Right atrium auricular region (tissue), 2 donors: Measurements from ENCODE around the gene CNOT11. TPM values are rescaled to one million over a fixed set of nuclear protein-coding genes. Genes with fewer than 3 reads are reported as not detected.
A peak's percentile ranks its signal among the peaks of the same experiment; 100 is the strongest.
"Not testable (repeated sequence)": the region's sequence is repeated elsewhere in the genome, so short reads cannot be mapped to it uniquely, and the experiment has no call there.

ENCODE experiments used
- DNase-seq: peaks from one replicate; pipeline ENCODE4 v3.0.0-alpha.2; 2019; ENCODE audit warnings: low spot score
- H3K27ac ChIP-seq, 2 donors: fragments of 200-600 bp; sonication (generic); 1 replicate in 1 of 2; 2 replicates in 1 of 2; pipeline ENCODE4 v1.5.1; 2016 to 2019
- H3K27me3 ChIP-seq, 2 donors: fragments of 200-600 bp; sonication (generic); one replicate each; pipeline versions ENCODE4 v1.5.1 to v1.6.0; 2017 to 2019
- H3K36me3 ChIP-seq: fragments of 200-600 bp; sonication (generic); one replicate; pipeline ENCODE4 v1.5.1; 2016
- H3K4me1 ChIP-seq, 2 donors: fragments of 200-600 bp; sonication (generic); one replicate each; pipeline versions ENCODE4 v1.5.1 to v1.6.0; 2017 to 2019
- H3K4me3 ChIP-seq, 2 donors: fragments of 200-600 bp; sonication (generic); 1 replicate in 1 of 2; 2 replicates in 1 of 2; pipeline ENCODE4 v1.5.1; 2017 to 2019; ENCODE audit warnings: mild to moderate bottlenecking in 1 of 2, moderate library complexity in 1 of 2
- H3K9me3 ChIP-seq, 2 donors: fragments of 200-600 bp; sonication (generic); one replicate each; pipeline ENCODE4 v1.5.1; 2019
- CTCF ChIP-seq, 2 donors: fragments of 200-600 bp; sonication (generic); IDR thresholded peaks; one replicate each; pipeline ENCODE4 v1.5.1; 2019; ENCODE audit warnings: antibody characterized with exemption in 2 of 2
- total RNA-seq, 2 donors: library from RNA; depleted of rRNA; stranded (reverse); fragments of >200 nt; gene quantifications; one replicate each; pipeline ENCODE4 v1.1.0, GENCODE V29; 2016

CNOT11 gene
- total RNA-seq, 2 donors from 2014 or later: 37.0 to 40.4 TPM

DNA sequence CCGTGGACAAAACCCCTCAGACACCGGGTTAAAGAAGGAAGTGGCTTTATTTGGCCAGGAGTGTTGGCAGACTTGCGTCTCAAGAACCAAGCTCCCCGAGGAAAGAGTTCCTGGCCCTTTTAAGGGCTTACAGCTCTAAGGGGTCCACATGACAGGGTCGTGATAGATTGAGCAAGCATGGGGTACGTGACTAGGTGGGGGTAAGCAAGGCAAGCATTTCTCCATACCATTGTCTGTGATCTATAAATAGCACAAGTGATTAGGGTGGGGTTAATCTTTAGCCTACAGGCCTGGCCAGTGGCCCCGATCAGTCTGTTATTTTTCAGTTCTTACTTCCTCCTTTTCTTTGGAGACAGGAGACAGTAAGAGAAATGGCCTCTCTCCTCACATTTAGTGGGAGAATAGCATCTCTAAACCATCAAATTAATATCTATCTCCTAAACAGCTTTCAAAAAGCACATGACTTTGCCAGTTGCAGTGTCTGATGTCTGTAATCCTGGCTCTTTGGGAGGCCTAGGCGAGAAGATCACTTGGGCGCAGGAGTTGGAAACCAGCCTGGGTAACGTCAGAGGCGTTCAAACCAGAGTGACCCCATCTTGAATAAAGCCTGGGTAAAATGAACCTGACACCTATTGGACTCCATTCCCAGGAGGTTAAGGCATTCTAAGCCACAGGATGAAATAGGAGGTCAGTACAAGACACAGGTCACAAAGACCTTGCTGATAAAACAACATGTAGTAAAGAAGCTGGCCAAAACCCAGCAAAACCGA lies 18.3 kb upstream of the CNOT11 start:
- Histone ChIP-seq H3K27ac (peak overlapping the region in 1 of 2 donors; percentile 53), H3K9me3 (no peaks in the 10 kb centered on the region), H3K4me3 (no peak overlapping the region), H3K36me3 (no peaks in the 10 kb centered on the region), H3K4me1 (peaks cover 0 to 8% of the 10 kb centered on the region in 2 donors), H3K27me3 (no peaks in the 10 kb centered on the region)
- no peak for TF ChIP-seq CTCF (IDR thresholded peaks at IDR 0.05)
- no peak for DNase-seq

GRCh38 chr2:101235956-101236355 lies 16.7 kb upstream of the CNOT11 start:
- peaks cover 0 to 13% of the 10 kb centered on the region in 2 donors for H3K4me1 ChIP-seq
- H3K27me3 ChIP-seq, DNase-seq, H3K27ac ChIP-seq, H3K9me3 ChIP-seq, H3K36me3 ChIP-seq, H3K4me3 ChIP-seq: not testable (repeated sequence)

GRCh38 chr2:101237944-101238343 lies 14.7 kb upstream of the CNOT11 start:
- not testable (repeated sequence) for H3K36me3 ChIP-seq, H3K9me3 ChIP-seq, DNase-seq, H3K27me3 ChIP-seq, H3K4me3 ChIP-seq
- peaks cover 0 to 17% of the 10 kb centered on the region in 2 donors for H3K4me1 ChIP-seq
- peak overlapping the region in 1 of 2 donors; percentile 64 for H3K27ac ChIP-seq

DNA sequence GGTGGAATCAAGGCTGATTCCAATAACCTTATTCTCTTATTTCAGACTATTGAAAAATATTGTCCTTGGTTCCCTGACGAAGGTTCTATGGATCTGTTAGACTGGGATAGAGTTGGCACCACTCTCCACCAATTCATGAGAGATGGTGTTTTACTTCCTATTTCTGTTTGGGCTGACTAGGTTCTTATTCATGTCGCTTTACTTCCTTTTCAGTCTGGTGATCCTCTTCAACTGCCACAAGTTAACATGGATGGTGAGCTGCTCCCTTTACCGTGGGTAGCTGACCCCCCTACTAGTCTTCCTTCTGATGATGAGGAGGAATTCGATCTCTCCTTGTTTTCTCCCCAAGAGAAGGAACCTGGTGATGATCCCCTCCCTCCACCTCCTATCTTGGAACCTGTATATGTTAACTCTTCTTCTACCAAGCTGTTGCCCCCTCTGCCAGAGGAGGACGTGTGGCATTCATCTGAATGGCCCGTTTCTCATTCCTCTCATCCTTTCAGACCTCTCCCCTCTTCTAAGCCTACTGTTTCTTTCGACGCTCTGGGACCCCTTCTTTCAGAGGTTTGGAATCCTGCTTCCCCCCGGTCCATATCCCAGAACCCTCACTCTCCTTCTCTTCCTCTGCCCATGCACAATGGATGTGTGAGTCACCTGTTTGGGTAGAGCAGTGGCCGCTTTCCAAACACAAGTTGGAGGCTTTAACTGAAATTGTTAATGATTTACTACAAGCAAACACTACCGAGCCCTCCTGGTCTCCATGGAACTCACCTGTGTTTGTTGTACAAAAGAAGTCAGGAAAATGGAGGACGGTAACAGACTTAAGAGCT lies 13.5 kb upstream of the CNOT11 start:
- DNase-seq: no peak
- Histone ChIP-seq H3K4me3 (no peak overlapping the region), H3K27ac (peak overlapping the region in 1 of 2 donors; percentile 64), H3K4me1 (peaks cover 0 to 17% of the 10 kb centered on the region in 2 donors), H3K36me3 (no peaks in the 10 kb centered on the region), H3K9me3 (no peaks in the 10 kb centered on the region), H3K27me3 (no peaks in the 10 kb centered on the region)
- no peak for TF ChIP-seq CTCF (IDR thresholded peaks at IDR 0.05)

DNA sequence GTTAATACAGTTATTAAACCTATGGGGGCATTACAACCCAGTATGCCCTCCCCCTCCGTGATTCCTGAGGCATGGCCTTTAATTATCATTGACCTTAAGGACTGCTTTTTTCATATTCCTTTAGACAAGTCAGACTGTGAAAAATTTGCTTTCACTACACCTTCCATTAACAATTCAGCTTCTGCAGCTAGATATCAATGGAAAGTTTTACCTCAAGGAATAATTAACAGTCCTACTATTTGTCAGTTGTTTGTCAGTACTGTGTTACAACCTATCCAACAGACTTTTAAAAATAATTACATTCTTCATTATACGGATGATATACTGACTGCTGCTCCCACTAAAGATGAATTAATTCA lies 12.9 kb upstream of the CNOT11 start:
- not testable (repeated sequence) for H3K4me3 ChIP-seq, H3K9me3 ChIP-seq, DNase-seq, H3K27me3 ChIP-seq, H3K36me3 ChIP-seq
- Histone ChIP-seq H3K27ac (peak overlapping the region in 1 of 2 donors; percentile 64), H3K4me1 (peaks cover 0 to 11% of the 10 kb centered on the region in 2 donors)

- peak; percentile 33 to 56 for TF ChIP-seq CTCF (IDR thresholded peaks at IDR 0.05)
- H3K27ac ChIP-seq: peak overlapping the region in 1 of 2 donors; percentile 64
Observed at GRCh38 chr2:101240694-101241093, 12.0 kb upstream of the CNOT11 start.

DNA sequence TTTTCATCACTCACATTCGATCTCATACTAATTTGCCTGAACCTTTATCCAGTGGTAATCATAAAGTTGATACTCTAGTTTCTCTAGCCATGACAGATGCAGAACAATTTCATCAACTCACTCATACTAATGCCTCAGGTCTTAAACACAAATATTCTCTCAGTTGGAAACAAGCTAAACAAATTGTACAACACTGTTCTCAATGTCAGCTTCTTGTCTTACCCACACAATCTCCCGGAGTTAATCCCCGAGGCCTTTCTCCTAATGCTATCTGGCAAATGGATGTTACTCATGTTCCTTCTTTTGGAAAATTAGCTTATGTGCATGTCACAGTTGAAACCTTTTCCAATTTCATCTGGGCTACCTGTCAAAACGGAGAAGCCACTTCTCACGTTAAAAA lies 11.5 kb upstream of the CNOT11 start:
- H3K27ac ChIP-seq: peak overlapping the region in 1 of 2 donors; percentile 64
- H3K4me3 ChIP-seq: no peak overlapping the region

More at GRCh38 chr2:101240694-101241093, 12.0 kb upstream of the CNOT11 start:
- H3K4me3 ChIP-seq, DNase-seq, H3K36me3 ChIP-seq, H3K9me3 ChIP-seq, H3K27me3 ChIP-seq, H3K4me1 ChIP-seq: not testable (repeated sequence)

DNA sequence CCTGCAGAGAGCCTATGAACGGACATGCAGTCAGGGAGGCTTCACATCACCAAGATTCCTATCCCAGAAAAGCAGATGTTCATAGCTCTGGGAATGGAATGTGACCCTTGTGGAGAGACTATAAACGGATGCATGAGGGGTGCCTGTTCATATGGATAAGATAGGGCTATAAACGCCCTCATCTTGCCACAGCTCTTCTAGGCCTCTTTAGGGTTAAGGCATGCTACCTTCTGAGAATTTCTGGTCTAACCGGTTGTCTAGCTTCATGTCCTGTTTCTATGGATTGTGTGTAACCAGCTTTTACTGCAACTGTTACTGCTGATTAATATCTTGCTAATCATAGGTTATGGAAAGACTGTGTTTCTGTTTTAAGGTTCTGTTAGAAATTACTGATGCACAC lies 8.3 kb upstream of the CNOT11 start:
- H3K27ac ChIP-seq: peak overlapping the region in 1 of 2 donors; percentile 24
- H3K4me1 ChIP-seq, DNase-seq, H3K36me3 ChIP-seq, H3K9me3 ChIP-seq, H3K27me3 ChIP-seq, H3K4me3 ChIP-seq: not testable (repeated sequence)

More for the DNA sequence above, 11.5 kb upstream of the CNOT11 start:
- DNase-seq: no peak
- Histone ChIP-seq H3K36me3 (no peaks in the 10 kb centered on the region), H3K27me3 (no peaks in the 10 kb centered on the region), H3K4me1 (peaks cover 0 to 9% of the 10 kb centered on the region in 2 donors), H3K9me3 (no peaks in the 10 kb centered on the region)
- no peak for TF ChIP-seq CTCF (IDR thresholded peaks at IDR 0.05)

- not testable (repeated sequence) for DNase-seq, H3K4me3 ChIP-seq, H3K36me3 ChIP-seq, H3K27me3 ChIP-seq, H3K4me1 ChIP-seq, H3K9me3 ChIP-seq
- H3K27ac ChIP-seq: peak overlapping the region in 1 of 2 donors; percentile 29
Observed at GRCh38 chr2:101244899-101245298, 7.8 kb upstream of the CNOT11 start.

GRCh38 chr2:101245468-101245867 lies 7.2 kb upstream of the CNOT11 start:
- not testable (repeated sequence) for H3K27me3 ChIP-seq, H3K9me3 ChIP-seq, H3K36me3 ChIP-seq, H3K4me1 ChIP-seq, DNase-seq, H3K4me3 ChIP-seq
- H3K27ac ChIP-seq: peak overlapping the region in 1 of 2 donors; percentile 29
